ENCODE results near the gene SDR42E2. TPM values are rescaled to one million over a fixed set of nuclear protein-coding genes. Genes with fewer than 3 reads are reported as not detected.
"Not testable (repeated sequence)": the region's sequence is repeated elsewhere in the genome, so short reads cannot be mapped to it uniquely, and the experiment has no call there.

SDR42E2 gene
- total and polyA plus RNA-seq, 2 donors (not counting 3 experiments of a cell fraction or from before 2014, with no cell fraction given): 0.03 to 0.13 TPM

- TF ChIP-seq, protein P1, sequence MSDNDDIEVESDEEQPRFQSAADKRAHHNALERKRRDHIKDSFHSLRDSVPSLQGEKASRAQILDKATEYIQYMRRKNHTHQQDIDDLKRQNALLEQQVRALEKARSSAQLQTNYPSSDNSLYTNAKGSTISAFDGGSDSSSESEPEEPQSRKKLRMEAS (IDR thresholded peaks at IDR 0.05; ENCODE audit: insufficient read depth, insufficient read length): no peak
- TF ChIP-seq EZH2 (IDR thresholded peaks at IDR 0.05; ENCODE audit: borderline replicate concordance, low read depth, low read length, severe bottlenecking): no peak
- TF ChIP-seq MYC (IDR thresholded peaks at IDR 0.05; ENCODE audit: low read depth, low read length): no peak
- no peak for TF ChIP-seq FOS (IDR thresholded peaks at IDR 0.05; ENCODE audit: borderline replicate concordance, insufficient read depth, low read length)
- TF ChIP-seq GATA2 (IDR thresholded peaks at IDR 0.05; ENCODE audit: insufficient read depth, insufficient read length, low read depth, low read length): no peak
- TF ChIP-seq POLR2AphosphoS5 (IDR thresholded peaks at IDR 0.05; ENCODE audit: insufficient read depth, low read depth, low read length): no peak
- TF ChIP-seq JUN (IDR thresholded peaks at IDR 0.05; ENCODE audit: borderline replicate concordance, insufficient read depth, insufficient read length, low read depth): no peak
- TF ChIP-seq, protein P2, sequence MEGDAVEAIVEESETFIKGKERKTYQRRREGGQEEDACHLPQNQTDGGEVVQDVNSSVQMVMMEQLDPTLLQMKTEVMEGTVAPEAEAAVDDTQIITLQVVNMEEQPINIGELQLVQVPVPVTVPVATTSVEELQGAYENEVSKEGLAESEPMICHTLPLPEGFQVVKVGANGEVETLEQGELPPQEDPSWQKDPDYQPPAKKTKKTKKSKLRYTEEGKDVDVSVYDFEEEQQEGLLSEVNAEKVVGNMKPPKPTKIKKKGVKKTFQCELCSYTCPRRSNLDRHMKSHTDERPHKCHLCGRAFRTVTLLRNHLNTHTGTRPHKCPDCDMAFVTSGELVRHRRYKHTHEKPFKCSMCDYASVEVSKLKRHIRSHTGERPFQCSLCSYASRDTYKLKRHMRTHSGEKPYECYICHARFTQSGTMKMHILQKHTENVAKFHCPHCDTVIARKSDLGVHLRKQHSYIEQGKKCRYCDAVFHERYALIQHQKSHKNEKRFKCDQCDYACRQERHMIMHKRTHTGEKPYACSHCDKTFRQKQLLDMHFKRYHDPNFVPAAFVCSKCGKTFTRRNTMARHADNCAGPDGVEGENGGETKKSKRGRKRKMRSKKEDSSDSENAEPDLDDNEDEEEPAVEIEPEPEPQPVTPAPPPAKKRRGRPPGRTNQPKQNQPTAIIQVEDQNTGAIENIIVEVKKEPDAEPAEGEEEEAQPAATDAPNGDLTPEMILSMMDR (IDR thresholded peaks at IDR 0.05; ENCODE audit: extremely low read depth in 1 of 2, insufficient read depth in 1 of 2, low read depth in 1 of 2, low read length in 2 of 2): no peak
- TF ChIP-seq POLR2A (IDR thresholded peaks at IDR 0.05; ENCODE audit: low read depth, low read length): no peak
- intact Hi-C loops (cut with micrococcal nuclease): no loop called here
- Histone ChIP-seq H3K4me3 (replicated peaks in 1 of 3; ENCODE audit: insufficient read depth in 1 of 3, low read depth in 1 of 3, low read length in 3 of 3) (no peak overlapping the region), H3K9ac (replicated peaks; ENCODE audit: extremely low read depth, insufficient read depth, low read length) (no peak overlapping the region), H3K36me3 (ENCODE audit: control insufficient read depth in 2 of 2, extremely low read depth in 1 of 2, insufficient read depth in 2 of 2, low read length in 2 of 2) (peaks cover 0 to 3% of the 10 kb centered on the region in 2 experiments), H3K9me3 (replicated peaks; ENCODE audit: control insufficient read depth, insufficient read depth, low read length) (no peaks in the 10 kb centered on the region), H4K20me1 (replicated peaks; ENCODE audit: control insufficient read depth, extremely low read depth, insufficient read depth, low read length) (peaks cover under 1% of the 10 kb centered on the region), H3K4me2 (ENCODE audit: insufficient read depth, low read length) (no peak overlapping the region), H3K79me2 (ENCODE audit: control insufficient read depth, insufficient read depth, low read length) (peaks cover 19% of the 10 kb centered on the region), H3K27me3 (ENCODE audit: control insufficient read depth in 2 of 2, insufficient read depth in 2 of 2, low read length in 2 of 2) (no peaks in the 10 kb centered on the region), H2AFZ (ENCODE audit: low read depth, low read length) (no peak overlapping the region), H3K27ac (ENCODE audit: insufficient read depth, low read depth, low read length) (no peak overlapping the region), H3K4me1 (ENCODE audit: control insufficient read depth, extremely low read depth, insufficient read depth, low read length) (no peaks in the 10 kb centered on the region), H3K9me1 (replicated peaks; ENCODE audit: control insufficient read depth, extremely low read depth, insufficient read depth, low read length) (no peaks in the 10 kb centered on the region)
- ChIA-PET CTCF (interaction anchor here (0.7 to 1.6 kb wide), 3 partner anchors 10 to 26 kb away, joined by 3 to 7 read pairs (median 3); partner anchors contain the start of gene EEF2K), POLR2A (no interaction called here)
- DNase-seq (ENCODE audit: low read depth, low spot score) (no peak), FAIRE-seq (no peak)
- dilution Hi-C loops (cut with MboI; ENCODE audit: extremely low pct_ligation_motif_present, low sequenced_read_pairs): no loop called here
- no TSS peak for BruUV-seq (replicated peaks)
These were observed 54.0 kb downstream of the SDR42E2 start for GRCh38 chr16:22216191-22216831.

- H3K27ac ChIP-seq (ENCODE audit: insufficient read depth, low read depth, low read length); H3K9me3 ChIP-seq (replicated peaks; ENCODE audit: control insufficient read depth, insufficient read depth, low read length); dilution Hi-C loops (cut with MboI; ENCODE audit: extremely low pct_ligation_motif_present, low sequenced_read_pairs); H3K27me3 ChIP-seq (ENCODE audit: control insufficient read depth in 2 of 2, insufficient read depth in 2 of 2, low read length in 2 of 2); H3K4me2 ChIP-seq (ENCODE audit: insufficient read depth, low read length); H3K9me1 ChIP-seq (replicated peaks; ENCODE audit: control insufficient read depth, extremely low read depth, insufficient read depth, low read length); H3K9ac ChIP-seq (replicated peaks; ENCODE audit: extremely low read depth, insufficient read depth, low read length); H4K20me1 ChIP-seq (replicated peaks; ENCODE audit: control insufficient read depth, extremely low read depth, insufficient read depth, low read length); DNase-seq (ENCODE audit: low read depth, low spot score); FAIRE-seq; intact Hi-C loops (cut with micrococcal nuclease); H3K36me3 ChIP-seq (ENCODE audit: control insufficient read depth in 2 of 2, extremely low read depth in 1 of 2, insufficient read depth in 2 of 2, low read length in 2 of 2); POLR2A ChIA-PET; H3K4me1 ChIP-seq (ENCODE audit: control insufficient read depth, extremely low read depth, insufficient read depth, low read length); H2AFZ ChIP-seq (ENCODE audit: low read depth, low read length); BruUV-seq (replicated peaks); H3K4me3 ChIP-seq (replicated peaks in 1 of 3; ENCODE audit: insufficient read depth in 1 of 3, low read depth in 1 of 3, low read length in 3 of 3): not testable (repeated sequence)
- CTCF ChIA-PET: interaction anchor here (0.7 to 1.2 kb wide), 2 partner anchors 9 to 25 kb away, joined by 3 read pairs; no protein-coding TSS in a partner anchor
- H3K79me2 ChIP-seq (ENCODE audit: control insufficient read depth, insufficient read depth, low read length): peaks cover 16% of the 10 kb centered on the region
These were observed 54.5 kb downstream of the SDR42E2 start for GRCh38 chr16:22216832-22217225.
